ENCODE results near the gene DQX1. TPM values are rescaled to one million over a fixed set of nuclear protein-coding genes. Genes with fewer than 3 reads are reported as not detected.

Gene DQX1
- total and polyA plus RNA-seq, 2 of the 8 experiments (the other 6 are each of a cell fraction or from before 2014, with no cell fraction given): 0.76 to 1.1 TPM

DNA sequence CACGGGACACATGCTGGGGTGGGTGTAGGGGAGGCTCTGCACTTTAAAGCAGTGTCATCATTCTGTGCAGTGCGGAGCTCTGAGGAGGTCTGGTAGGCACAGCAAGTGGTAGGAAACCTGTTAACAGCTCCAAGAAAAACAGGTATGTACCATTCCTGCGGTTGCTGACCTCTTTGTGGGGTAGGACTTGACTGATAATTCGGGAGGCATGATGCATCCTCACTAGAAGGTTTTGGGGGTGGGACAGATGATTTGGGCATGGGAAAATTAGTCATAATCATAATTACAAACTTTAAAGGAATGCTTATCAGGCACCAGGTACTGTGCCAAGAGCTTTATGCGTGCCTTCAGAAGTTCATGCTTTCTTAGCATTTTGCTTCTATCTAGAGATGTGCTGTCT, 38.2 kb upstream of the DQX1 start (continued):
- no peak for TF ChIP-seq CHD7 (IDR thresholded peaks at IDR 0.05; ENCODE audit: insufficient replicate concordance, low read length)
